ENCODE measurements around the gene SUSD1.

Gene SUSD1

GRCh38 chr9:112063586-112063985, 111.5 kb downstream of the SUSD1 start (continued):
- no peak for TF ChIP-seq AEBP2 (tag by site-specific recombination; IDR thresholded peaks at IDR 0.05; ENCODE audit: borderline replicate concordance)
- no peak for TF ChIP-seq ZNF555 (tag by site-specific recombination; conservative IDR thresholded peaks at IDR 0.05)
- TF ChIP-seq, protein P1, sequence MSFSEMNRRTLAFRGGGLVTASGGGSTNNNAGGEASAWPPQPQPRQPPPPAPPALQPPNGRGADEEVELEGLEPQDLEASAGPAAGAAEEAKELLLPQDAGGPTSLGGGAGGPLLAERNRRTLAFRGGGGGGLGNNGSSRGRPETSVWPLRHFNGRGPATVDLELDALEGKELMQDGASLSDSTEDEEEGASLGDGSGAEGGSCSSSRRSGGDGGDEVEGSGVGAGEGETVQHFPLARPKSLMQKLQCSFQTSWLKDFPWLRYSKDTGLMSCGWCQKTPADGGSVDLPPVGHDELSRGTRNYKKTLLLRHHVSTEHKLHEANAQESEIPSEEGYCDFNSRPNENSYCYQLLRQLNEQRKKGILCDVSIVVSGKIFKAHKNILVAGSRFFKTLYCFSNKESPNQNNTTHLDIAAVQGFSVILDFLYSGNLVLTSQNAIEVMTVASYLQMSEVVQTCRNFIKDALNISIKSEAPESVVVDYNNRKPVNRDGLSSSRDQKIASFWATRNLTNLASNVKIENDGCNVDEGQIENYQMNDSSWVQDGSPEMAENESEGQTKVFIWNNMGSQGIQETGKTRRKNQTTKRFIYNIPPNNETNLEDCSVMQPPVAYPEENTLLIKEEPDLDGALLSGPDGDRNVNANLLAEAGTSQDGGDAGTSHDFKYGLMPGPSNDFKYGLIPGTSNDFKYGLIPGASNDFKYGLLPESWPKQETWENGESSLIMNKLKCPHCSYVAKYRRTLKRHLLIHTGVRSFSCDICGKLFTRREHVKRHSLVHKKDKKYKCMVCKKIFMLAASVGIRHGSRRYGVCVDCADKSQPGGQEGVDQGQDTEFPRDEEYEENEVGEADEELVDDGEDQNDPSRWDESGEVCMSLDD (tag by site-specific recombination; IDR thresholded peaks at IDR 0.05), result no peak
- no peak for TF ChIP-seq ZNF140 (tag by site-specific recombination; IDR thresholded peaks at IDR 0.05)
- TF ChIP-seq ZNF157 (tag by site-specific recombination; IDR thresholded peaks at IDR 0.05), result no peak

DNA sequence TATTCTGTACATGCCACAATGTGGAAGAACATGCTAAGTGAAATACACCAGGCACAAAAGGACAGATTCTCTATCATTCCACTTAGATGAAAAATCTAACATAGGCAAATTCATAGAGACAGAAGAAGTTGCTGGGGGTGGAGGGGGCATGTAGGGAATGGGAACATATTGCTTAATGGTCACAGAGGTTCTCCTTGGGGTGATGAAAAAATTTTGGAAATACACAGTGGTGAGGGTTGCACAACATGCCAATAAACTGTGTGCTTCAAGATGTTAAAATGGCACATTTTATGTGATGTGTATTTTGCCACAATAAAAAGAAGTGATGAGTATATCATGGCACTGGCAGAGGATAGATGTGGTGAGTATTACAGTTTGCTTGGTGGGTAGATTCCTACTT, 111.9 kb downstream of the SUSD1 start:
- ChIA-PET CTCF (no interaction called here), POLR2A (no interaction called here)
- Histone ChIP-seq H3K4me3 (ENCODE audit: low read depth, low read length) (no peak overlapping the region), H3K4me1 (ENCODE audit: control insufficient read depth, insufficient read depth, low read length) (no peaks in the 10 kb centered on the region; the same call in 1 of the 2 replicates), H3K27ac (ENCODE audit: extremely low read depth, low read depth, low read length) (no peak overlapping the region), H3K9me3 (ENCODE audit: control insufficient read depth, insufficient read depth, low read depth, low read length) (no peaks in the 10 kb centered on the region), H3K36me3 (ENCODE audit: control insufficient read depth in 2 of 2, insufficient read depth in 1 of 2, low read length in 2 of 2) (peaks cover 0 to 5% of the 10 kb centered on the region in 2 experiments; a peak in 1 of 3 replicates)
- TF ChIP-seq ZNF514 (tag by site-specific recombination; IDR thresholded peaks at IDR 0.05) (no peak), ZSCAN23 (tag by site-specific recombination; IDR thresholded peaks at IDR 0.05) (no peak)

- POLR2A ChIA-PET, result interaction anchor here (0.5 to 0.6 kb wide), 2 partner anchors 213 to 340 kb away, joined by 3 to 10 read pairs; no protein-coding TSS in a partner anchor
- Histone ChIP-seq H3K4me1 (ENCODE audit: control insufficient read depth, insufficient read depth, low read length) (no peaks in the 10 kb centered on the region; the same call in 1 of the 2 replicates), H3K36me3 (ENCODE audit: control insufficient read depth in 2 of 2, insufficient read depth in 1 of 2, low read length in 2 of 2) (peaks cover 0 to 5% of the 10 kb centered on the region in 2 experiments; a peak in 1 of 3 replicates), H3K27ac (ENCODE audit: extremely low read depth, low read depth, low read length) (no peak overlapping the region), H3K4me3 (ENCODE audit: low read depth, low read length) (no peak overlapping the region), H3K9me3 (ENCODE audit: control insufficient read depth, insufficient read depth, low read depth, low read length) (no peaks in the 10 kb centered on the region)
- CTCF ChIA-PET, result interaction anchor here (1.1 kb wide), 1 partner anchor 13 kb away, joined by 5 read pairs; no protein-coding TSS in a partner anchor
- TF ChIP-seq ZNF600 (tag by site-specific recombination; IDR thresholded peaks at IDR 0.05) (peak; percentile 58; the same call in 1 of the 2 replicates), ZNF146 (tag by site-specific recombination; IDR thresholded peaks at IDR 0.05) (no peak), ATF2 (tag by site-specific recombination; IDR thresholded peaks at IDR 0.05; ENCODE audit: low read depth) (peak; percentile 82), ZNF629 (tag by site-specific recombination; IDR thresholded peaks at IDR 0.05) (peak; percentile 74), ZIC2 (tag by site-specific recombination; IDR thresholded peaks at IDR 0.05) (no peak), ZNF2 (tag by site-specific recombination; IDR thresholded peaks at IDR 0.05) (no peak)
Measured at GRCh38 chr9:112061152-112061740, 113.9 kb downstream of the SUSD1 start.

DNA sequence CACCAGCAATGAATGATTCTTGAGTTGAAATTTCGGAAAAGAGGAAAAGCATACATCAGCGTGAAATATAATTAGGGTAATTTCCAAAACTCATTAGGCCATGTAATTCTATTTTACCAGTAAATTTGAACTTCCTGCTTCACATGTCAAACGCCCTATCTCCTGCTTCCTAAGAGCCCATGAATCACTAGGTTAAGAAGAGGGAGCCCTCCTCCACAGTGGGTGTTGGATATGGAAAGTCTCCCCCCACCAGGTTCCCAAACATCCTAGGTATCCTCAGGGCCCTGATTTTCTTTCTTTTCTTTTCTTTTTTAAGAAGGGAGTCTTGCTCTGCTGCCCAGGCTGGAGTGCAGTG, 115.2 kb downstream of the SUSD1 start:
- ChIA-PET POLR2A (no interaction called here), CTCF (no interaction called here)
- peaks cover 0 to 6% of the 10 kb centered on the region in 2 experiments; a peak in 1 of 3 replicates for H3K36me3 ChIP-seq (ENCODE audit: control insufficient read depth in 2 of 2, insufficient read depth in 1 of 2, low read length in 2 of 2)
- H3K27ac ChIP-seq (ENCODE audit: extremely low read depth, low read depth, low read length), result no peak overlapping the region
- no peaks in the 10 kb centered on the region for H3K4me1 ChIP-seq (ENCODE audit: control insufficient read depth, insufficient read depth, low read length)
- no peaks in the 10 kb centered on the region for H3K9me3 ChIP-seq (ENCODE audit: control insufficient read depth, insufficient read depth, low read depth, low read length)
- no peak overlapping the region for H3K4me3 ChIP-seq (ENCODE audit: low read depth, low read length)
- TF ChIP-seq ZNF24 (tag by site-specific recombination; IDR thresholded peaks at IDR 0.05) (no peak), SCRT1 (tag by site-specific recombination; IDR thresholded peaks at IDR 0.05; ENCODE audit: borderline replicate concordance) (no peak), AEBP2 (tag by site-specific recombination; IDR thresholded peaks at IDR 0.05; ENCODE audit: borderline replicate concordance) (no peak), ZNF366 (tag by site-specific recombination; conservative IDR thresholded peaks at IDR 0.05) (no peak), CTCF (tag by site-specific recombination; IDR thresholded peaks at IDR 0.05) (no peak), WT1 (tag by site-specific recombination; IDR thresholded peaks at IDR 0.05) (no peak), ZNF626 (tag by site-specific recombination; IDR thresholded peaks at IDR 0.05) (no peak), ZNF544 (tag by site-specific recombination; IDR thresholded peaks at IDR 0.05) (no peak), ZNF610 (tag by site-specific recombination; IDR thresholded peaks at IDR 0.05; ENCODE audit: borderline replicate concordance) (no peak)

Measured in HEK293 (cell line).